HG03039 (cell line): ENCODE results near the gene CASS4.
"Not testable (repeated sequence)": the region's sequence is repeated elsewhere in the genome, so short reads cannot be mapped to it uniquely, and the experiment has no call there.

ENCODE experiments used
- ATAC-seq: cut with Tn5 transposase; IDR thresholded peaks from one replicate; pipeline ENCODE4 v1.9.1; 2021; ENCODE audit warnings: mild to moderate bottlenecking, moderate library complexity; ENCODE audit not compliant: unreplicated experiment

Gene CASS4

DNA sequence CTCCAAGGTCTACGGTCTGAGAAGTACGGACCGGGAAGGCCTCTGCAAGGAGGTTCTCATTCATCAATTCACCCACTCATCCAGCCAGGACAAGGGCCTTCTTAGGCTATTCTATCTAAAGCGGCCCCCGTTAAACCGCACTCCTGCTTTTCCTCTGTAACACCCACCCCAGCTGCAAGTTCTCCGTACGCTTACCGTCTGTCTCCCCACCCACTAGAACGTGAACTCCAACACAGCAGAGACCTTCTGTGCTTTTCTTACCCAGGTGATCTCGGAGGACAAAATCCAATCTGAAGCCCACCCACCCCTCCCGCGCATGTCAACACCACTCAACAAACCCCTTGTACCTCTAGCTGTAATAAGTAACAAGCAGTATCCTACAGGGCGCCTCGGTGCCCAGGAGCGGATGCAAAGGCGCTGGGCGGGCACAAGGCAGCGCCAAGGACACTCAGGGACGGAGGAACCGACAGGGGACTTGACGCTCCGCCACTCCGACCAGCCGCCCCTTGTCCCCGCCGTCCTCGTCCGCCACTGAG, 20.4 kb upstream of the CASS4 start:
- ATAC-seq: peak; percentile 22

DNA sequence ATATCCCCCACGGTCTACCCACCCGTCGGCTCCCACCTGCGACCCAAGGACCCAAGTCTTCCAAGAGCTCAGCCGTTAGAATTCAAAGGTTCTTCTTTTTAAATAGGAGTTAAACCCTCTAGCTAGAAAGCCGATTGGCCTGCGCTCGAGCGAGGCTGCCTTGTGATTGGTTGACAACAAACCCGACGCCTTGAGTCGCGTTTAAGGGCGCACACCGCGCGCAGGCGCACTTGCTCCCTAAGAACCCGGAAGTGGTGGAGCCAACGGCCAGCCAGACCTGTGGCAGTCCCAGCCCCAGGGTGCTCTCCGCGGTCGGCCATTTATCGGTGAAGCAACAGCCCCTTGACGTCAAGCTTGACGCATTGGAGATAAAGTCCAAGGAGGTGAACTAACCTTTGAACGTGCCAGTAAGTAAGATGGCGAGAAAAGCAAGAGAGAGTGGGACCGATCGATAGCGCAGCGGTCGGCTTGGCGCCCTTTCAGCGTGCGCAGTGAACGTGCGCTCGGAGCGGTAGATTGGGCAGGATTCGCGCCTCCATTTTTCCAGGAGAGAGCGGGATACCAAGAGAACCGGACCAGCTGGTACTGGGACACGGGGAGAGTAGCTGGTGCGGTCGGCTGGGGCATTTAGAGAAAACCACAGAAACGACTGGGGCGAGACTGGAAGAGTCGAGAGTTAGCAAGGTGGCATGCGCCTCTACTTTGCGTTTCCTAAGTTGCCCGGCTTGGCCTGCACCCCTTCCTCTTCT, 19.8 kb upstream of the CASS4 start, which contains the start of the genes AURKA and CSTF1:
Gene AURKA (minus strand): TSS at position 84 of the 749 bp plus-strand sequence. CDS start 4,018 bp downstream, outside the sequence.
Gene CSTF1 (plus strand): TSS at position 514 of the 749 bp plus-strand sequence. CDS start 2,908 bp downstream, outside the sequence.
- ATAC-seq: peak; percentile 97

DNA sequence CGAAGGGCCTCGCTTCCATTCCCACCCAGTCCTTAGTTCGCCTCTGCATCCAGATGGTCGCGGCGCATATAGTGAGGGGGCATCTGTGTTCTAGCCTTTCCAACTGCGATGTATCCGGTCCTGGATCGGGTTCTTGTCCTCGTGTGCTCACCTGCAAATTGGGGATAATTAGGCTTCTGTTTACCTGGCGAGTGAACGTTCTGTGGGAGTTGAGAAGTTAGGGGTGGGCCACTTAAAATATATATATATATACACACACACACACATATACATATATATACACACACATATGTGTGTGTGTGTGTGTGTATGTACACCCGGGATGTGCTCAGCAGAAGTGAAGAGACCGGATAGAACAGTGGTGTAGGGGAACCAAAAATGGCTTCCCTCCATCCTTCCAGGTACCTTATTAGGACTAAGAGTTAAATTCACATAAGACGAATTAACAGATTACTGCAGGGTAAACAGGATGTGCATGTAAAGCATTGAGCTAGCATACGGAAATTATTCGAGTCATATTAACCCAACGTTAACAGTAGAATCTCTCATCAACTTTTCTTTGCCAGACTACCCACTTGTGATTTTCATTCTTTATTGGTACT, 19.1 kb upstream of the CASS4 start:
- ATAC-seq: no peak

DNA sequence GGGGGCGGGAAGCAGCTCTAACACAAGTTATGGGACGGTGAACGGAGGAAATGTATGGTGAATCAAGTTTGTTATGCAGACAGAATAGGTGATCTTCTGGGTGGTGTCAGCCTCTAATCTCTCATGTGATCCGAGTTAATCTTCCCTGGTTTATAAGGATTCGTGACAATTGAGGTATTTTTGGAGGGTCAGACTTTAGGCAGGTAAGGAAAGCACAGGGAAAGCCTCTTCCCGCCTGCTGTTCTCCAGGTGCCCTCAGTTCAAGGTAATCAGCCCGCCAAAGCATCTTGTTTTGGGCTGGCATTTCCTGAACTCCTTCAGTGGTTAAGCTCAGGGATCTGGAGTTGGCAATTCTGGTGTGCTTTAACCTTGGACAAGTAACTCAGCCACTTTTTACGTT, 18.4 kb upstream of the CASS4 start:
- no peak for ATAC-seq

DNA sequence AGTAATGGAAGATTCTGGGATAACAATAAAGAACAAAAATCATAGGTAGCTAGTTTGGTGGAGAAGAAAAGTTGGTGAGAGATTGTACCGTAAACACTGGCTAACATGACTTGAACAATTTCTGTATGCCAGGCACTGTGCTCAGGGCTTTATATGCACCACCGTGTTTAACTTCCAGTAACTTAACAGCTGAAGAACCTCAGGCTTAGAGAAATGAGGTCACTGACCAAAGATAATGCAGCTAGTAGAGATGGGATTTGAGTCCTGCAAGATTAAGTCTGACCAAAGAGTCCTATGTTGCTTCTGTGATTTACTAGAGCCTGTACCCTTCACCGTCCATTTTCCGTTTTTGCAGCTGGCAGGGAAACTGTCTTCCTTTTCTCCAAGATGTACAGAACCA, 16.9 kb upstream of the CASS4 start:
- no peak for ATAC-seq

DNA sequence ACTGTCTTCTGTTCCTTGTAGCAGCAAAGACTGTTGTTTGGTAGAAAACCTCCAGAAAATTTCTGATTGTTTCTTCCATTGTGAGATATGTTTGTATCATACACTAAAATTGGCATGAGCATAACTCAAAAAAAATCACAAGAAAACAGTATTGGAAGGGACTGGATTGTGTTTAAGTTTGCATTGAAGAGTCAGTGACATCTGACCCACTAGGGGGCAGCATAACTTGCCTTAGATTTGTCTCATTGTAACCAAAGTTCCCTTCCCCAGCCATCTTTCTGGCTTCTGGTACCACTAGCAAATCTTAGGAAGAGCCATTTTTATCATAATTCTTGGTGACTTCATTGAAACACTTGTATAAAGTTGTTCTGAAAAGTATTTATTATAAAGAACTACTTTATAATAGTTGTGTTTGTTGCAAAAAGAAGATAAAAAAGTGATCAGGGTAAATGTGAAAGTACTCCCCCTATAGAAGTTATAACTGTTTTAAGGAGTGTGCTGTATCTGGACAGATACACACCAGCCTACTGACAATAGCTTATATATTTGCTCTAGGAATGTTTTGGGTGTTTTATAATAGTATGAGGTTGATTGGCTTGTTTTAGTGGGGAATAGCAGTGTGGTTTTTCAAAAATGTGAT, 11.9 kb upstream of the CASS4 start:
- ATAC-seq: peak; percentile 56

DNA sequence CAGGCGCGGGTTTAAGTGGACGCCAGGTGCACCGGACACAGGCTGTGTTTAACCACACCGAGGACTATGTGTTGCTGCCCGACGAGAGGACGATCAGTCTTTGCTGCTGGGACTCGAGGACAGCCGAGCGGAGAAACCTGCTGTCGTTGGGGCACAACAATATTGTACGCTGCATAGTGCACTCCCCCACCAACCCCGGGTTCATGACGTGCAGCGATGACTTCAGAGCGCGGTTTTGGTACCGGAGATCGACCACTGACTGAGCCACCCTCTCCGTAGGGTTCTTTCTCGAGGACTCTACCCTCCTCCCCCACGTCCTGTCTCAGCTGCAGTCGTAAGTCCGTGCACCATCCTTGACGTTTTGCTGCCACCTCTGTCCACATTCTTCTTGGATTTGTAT, 8.6 kb upstream of the CASS4 start:
- no peak for ATAC-seq

DNA sequence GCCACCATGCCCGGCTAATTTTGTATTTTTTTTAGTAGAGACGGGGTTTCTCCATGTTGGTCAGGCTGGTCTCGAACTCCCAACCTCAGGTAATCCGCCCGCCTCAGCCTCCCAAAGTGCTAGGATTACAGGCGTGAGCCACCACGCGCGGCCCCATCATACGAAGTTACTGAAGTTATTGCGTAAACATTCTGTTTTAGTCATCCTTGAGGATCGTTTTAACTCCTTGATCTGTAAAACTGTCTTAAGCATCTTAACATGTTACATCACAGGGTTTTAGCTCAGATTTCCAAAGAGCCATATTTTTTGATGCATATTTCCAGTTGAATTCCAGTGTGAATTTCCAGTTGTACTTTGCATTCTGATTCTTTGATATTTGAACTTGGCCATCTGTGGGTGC, 6.7 kb upstream of the CASS4 start:
- ATAC-seq: not testable (repeated sequence)

DNA sequence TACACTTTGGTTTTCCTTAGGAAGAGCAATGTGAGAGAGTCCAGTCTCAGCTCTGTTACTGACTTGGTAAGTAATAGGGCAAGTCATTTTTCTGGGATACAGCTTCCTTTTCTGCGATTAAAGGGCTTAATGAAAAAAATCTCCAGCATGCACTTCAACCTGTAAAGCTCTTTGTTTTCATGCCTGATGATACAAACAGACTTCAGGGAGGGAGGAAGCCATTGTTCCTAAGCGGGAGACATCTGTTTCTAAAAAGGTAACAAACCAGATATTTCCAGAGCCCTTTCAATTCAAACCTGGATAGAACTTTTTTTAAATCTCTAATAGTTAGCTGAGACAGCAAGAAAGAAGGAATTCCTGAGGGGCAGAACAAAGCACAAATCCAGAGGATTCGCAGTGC, 5.2 kb upstream of the CASS4 start:
- no peak for ATAC-seq

DNA sequence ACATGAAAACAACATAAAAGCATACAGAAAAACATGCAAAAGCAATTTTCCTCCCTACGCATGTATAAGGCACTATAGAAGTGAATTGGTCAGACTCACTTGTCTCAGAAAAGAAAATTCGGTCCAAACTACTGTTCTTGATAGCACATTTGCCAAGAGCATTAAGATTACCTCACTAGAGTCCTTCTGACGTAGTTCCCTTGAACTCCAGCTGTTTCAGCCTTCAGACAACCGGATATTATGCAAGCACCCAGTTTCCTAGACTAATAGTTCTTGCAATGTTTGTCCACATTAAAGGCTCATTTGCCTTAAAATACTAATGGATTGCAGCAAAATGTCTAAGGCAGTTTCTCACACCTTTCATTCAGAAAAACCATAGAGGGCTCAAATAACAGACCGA, 2.5 kb upstream of the CASS4 start:
- no peak for ATAC-seq

DNA sequence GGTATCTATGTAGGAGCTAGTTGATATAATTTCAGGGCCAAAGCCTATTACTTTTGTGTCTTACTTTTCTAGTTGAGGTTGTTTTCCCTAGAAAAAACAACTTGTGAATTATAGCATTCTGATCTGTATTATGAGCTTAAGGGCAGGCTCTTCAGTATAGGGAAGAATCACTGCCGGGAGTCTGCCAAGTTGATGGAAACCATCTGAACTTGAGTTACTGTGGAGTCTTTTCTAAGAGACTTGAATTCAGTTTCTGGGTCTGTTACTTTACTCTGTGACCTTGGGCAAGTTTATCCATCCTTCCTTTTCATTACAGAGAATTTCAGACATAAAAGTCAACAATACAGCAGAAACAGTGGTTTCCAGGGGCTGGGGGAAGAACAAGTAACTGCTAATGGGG, 2.1 kb upstream of the CASS4 start:
- ATAC-seq: no peak

DNA sequence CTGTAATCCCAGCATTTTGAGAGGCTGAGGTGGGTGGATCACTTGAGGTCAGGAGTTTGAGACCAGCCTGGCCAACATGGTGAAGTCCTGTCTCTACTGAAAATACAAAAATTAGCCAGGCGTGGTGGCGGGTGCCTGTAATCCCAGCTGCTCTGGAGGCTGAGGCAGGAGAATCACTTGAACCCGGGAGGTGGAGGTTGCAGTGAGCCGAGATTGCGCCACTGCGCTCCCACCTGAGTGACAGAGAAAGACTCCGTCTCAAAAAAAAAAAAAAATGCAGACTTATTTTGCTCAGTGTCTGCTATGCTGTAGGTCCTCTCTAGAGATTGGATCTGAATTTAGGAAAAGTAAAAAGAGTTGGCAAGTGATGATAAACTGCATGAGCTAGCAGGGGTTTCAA, 773 bp upstream of the CASS4 start:
- not testable (repeated sequence) for ATAC-seq

DNA sequence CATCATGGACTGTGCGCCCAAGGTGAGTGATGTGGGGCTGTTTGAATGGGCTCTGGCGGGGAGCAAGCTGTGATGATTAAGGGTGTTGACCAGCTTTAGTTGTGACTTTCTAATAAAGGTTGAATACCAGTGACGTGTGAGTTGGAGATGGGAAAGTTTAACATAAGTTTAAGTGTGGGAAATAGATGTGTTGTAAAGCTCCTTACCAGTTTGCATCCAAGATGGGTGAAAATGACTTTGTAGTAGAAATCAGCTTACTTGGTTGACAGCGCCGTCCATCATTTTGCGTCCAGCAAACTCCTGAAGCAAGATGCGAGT, 372 bp downstream of the CASS4 start:
- ATAC-seq: no peak

DNA sequence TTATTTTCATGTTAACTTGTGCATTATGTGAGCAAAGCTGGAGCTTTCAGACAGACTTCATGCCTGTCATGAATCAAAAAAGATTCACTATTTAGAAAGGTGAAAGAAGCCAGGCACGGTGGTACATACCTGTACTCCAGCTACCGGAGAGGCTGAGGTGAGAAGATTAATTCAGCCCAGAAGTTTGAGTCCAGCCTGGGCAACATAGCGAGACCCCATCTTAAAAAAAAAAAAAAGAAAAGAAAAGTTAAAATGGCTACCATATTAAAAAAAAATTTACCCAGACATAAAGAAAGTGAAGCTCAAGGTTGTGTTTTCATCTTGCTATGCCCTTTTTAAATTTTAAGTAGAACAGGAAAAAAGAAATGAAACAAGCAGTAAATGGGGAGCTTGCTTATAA, 889 bp downstream of the CASS4 start:
- ATAC-seq: no peak

DNA sequence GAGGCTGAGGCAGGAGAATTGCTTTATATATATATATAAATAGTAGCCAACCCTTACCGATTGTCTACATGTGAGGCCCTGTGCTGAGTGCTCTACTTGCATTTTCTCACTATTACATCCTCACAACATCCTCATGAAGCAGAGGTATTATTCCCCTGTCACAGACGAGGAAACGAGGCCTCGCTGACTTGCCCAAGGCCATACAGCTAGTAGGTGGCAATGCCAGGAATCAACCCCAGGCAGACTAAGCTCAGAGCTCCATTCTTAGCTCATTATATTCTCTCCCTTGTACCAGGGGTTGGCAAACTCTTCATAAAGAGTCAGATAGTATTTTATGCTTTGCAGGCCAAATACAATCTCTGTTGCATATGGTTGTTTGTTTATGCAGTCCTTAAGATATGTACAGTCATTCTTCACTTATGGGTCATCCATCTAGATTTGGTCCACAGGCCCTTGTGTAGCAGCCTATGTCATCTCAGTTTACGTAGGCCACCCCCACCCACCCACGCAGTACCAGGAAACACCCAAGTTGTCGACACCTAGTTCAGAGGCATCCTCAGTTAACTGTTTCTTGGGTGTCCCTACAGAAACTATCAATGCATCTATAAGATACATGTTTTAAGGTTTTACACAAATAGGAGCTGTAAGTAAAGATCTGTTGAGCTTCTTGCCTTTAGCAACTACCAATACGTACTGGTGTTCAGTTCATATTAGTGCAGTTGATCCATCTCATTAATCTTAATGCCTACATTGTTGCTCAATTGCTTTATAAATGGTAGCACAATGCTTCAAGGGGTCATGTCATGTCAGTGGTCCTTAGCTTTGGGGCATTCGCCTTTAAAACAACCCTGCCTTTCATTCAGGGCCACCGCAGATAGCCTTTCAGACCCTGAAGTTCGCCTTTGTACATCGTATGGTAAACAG, 3.0 kb downstream of the CASS4 start:
- ATAC-seq: no peak

DNA sequence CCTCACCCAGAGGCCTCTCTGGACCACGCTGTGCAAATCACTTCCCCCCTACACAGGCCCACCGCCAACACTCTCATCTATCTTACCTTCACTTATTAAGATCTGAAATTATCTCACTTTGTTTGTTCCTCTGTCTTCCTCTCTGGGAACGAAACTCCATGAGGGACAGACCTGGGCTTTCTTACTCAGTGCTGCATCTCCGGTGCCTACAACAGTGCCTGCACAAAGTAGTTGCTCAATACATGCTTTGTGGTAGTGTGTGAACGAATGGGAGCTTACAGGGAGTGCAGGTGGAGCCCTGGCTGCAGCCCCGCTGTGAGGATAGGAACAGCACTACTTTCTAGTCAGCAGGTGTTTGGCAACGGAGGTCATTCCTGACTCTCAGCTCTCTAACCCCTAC, 5.3 kb downstream of the CASS4 start:
- ATAC-seq: no peak

DNA sequence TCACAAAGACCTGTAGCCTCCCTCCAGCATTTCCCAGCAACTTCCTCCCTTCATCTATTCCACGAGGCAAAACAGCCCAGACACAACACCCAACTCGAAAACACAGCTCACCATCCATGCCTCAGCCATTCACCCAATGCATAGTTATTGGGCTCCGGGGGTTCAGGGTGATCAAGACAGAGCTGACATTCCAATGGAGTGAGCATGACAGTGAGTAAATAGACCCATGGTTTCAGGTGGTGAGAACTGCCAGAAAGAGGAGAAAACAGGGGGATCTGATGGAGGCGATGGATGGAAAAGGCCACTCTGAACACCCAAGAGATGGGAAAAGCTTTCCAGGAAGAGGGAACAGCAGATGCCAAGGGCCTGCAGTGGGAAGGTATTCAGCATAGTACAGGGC, 5.9 kb downstream of the CASS4 start:
- ATAC-seq: no peak

DNA sequence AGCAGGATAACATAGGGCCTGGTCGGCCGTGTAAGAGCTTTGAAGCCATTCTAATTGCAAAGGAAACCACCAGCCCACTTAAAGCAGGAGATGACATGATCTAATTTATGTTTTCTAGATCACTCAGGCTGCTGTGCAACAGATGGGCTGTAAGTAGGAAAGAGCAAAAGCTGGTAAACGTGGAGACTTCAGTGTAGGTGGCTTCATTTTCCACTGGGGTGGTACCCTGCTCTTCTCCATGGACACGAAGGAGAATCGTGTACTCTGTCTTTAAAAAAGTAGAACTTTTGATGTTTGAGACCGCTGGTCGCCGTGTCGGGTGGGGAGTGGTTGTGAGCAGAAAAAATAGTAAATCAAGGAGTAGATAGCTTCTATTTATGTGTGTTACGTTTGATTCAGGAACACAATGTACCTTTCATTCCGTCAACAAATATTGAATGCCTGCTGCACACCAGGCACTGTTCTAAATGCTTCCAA, 6.4 kb downstream of the CASS4 start:
- no peak for ATAC-seq

DNA sequence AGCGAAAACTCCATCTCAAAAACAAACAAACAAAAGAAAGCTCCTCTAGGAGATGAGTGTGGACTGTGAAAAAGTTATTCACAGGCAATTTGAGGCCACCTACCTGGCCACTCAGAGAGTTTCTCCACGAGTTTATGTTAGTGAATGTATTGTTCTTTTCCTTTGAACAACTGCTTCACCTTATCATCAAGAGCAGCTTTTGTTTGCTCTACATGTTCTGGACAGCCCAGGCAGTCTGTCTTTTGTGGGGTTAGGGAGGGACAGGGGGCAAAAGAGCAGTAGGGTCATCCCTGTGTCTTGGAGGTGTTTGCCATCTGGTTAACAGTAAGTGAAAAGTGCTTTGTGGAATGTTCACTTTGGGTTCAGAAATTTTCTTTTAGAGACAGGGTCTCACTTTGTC, 8.0 kb downstream of the CASS4 start:
- no peak for ATAC-seq

DNA sequence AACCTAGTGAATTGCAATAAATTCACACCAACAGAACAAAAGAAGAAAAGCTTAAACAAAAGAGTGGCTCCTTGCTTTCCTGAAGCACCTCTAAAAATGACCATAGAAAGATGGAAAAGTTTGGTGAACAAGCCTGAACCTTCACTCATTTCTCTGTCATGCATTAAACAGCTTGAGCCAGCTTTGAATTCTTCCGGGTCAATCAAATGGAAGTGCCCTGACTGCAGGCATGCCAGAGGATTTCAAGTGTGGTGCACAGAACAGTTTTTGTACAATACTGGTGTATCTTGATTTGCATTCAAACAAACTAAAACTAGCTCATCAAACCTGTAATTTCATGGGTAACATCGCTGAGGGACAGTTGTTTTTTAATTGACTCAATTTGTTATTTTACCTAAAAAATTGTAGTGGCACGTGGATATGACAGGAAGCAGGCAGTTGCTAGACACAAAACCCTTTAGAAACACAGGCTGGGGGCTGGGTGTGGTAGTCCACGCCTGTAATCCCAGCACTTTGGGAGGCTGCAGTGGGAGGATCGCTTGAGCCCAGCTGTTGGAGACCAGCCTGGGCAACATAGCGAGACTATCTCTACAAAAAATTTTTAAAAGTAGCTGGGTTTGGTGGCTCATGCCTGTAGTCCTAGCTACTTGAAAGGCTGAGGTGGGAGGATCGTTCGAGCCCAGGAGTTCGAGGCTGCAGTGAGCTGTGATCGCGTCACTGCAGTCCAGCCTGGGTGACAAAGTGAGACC, 9.1 kb downstream of the CASS4 start:
- no peak for ATAC-seq
